K562 (cell line): ENCODE data around the gene ROS1. TPM values are rescaled to one million over a fixed set of nuclear protein-coding genes. Genes with fewer than 3 reads are reported as not detected.

Experiments used
- ATAC-seq: fragments of 200-7000 bp; cut with Tn5 transposase; 3 replicates; pipeline ENCODE4 v1.9.1; 2020; ENCODE audit warnings: moderate library complexity
- BruUV-seq: library from RNA; stranded (reverse); fragments of 400-500 nt; replicated peaks from 2 replicates; lab custom pipeline; 2021; lab: Mats Ljungman, UMichigan
- CTCF ChIA-PET: fragments of 300-600 bp; formaldehyde crosslinking; extraction: SDS; loops from one replicate; lab custom pipeline; 2021; ENCODE audit warnings: low intra/inter-chr PET ratio; lab: Yijun Ruan, JAX
- POLR2A ChIA-PET: fragments of 300-600, 350-650 bp; sonication (Branson Sonifier 250); formaldehyde crosslinking; extraction: SDS; loops from one replicate; lab custom pipeline; 2021; ENCODE audit warnings: antibody characterized with exemption, inconsistent platforms; lab: Yijun Ruan, JAX
- DNase-seq, 4 experiments: peaks; one replicate each; pipeline versions ENCODE4 v3.0.0 to v3.0.0-alpha.2; 2011 to 2018; ENCODE audit warnings: low spot score in 3 of 4, mixed read lengths in 3 of 4; ENCODE audit errors: extremely low read depth in 1 of 4
- FAIRE-seq: peaks from 2 replicates; lab custom pipeline; 2011; peaks lifted over from hg19 to GRCh38; lab: Jason Lieb, UNC
- H2AFZ ChIP-seq: 2 replicates; pipeline ENCODE4 v1.6.0; 2011; ENCODE audit warnings: low read depth, low read length, control low read depth, inconsistent platforms
- H3K27ac ChIP-seq: fragments of 200-600 bp; 3 replicates; pipeline ENCODE4 v1.8.0; 2011; ENCODE audit warnings: low read depth, mild to moderate bottlenecking, control low read depth, inconsistent platforms, low read length, moderate library complexity, mixed read lengths; ENCODE audit errors: extremely low read depth
- H3K27me3 ChIP-seq, 2 experiments: fragments of 300-600 bp in 1 of 2; 2 replicates in 1 of 2; 3 replicates in 1 of 2; pipeline versions ENCODE4 v1.6.0 to v1.8.0; 2011; ENCODE audit warnings: inconsistent platforms in 2 of 2, low read length in 2 of 2, mild to moderate bottlenecking in 1 of 2, mixed read lengths in 1 of 2, moderate library complexity in 1 of 2; ENCODE audit not compliant: control insufficient read depth in 2 of 2, insufficient read depth in 2 of 2
- H3K36me3 ChIP-seq: fragments of 300-600 bp; 3 replicates; pipeline ENCODE4 v1.8.0; 2011; ENCODE audit warnings: mild to moderate bottlenecking, low read length, inconsistent platforms; ENCODE audit not compliant: control insufficient read depth, insufficient read depth
- H3K4me1 ChIP-seq, 2 experiments: fragments of 200-600 bp in 1 of 2; replicated peaks in 1 of 2; 2 replicates in 1 of 2; 3 replicates in 1 of 2; pipeline versions ENCODE4 v1.5.1 to v1.8.0; 2011; ENCODE audit warnings: inconsistent platforms in 2 of 2, low read length in 2 of 2, mild to moderate bottlenecking in 1 of 2, mixed read lengths in 1 of 2, moderate library complexity in 1 of 2; ENCODE audit not compliant: control insufficient read depth in 2 of 2, insufficient read depth in 2 of 2
- H3K4me2 ChIP-seq: 2 replicates; pipeline ENCODE4 v1.6.1; 2011; ENCODE audit warnings: low read length, control low read depth, inconsistent platforms, mixed read lengths; ENCODE audit not compliant: insufficient read depth
- H3K4me3 ChIP-seq: fragments of 200-600 bp; sonication (generic), shearing (Covaris generic); 2 replicates; pipeline ENCODE4 v1.5.1; 2016; ENCODE audit warnings: control low read depth, inconsistent platforms
- H3K79me2 ChIP-seq: fragments of 200-600 bp; 3 replicates; pipeline ENCODE4 v1.8.0; 2011; ENCODE audit warnings: low read length, inconsistent platforms; ENCODE audit not compliant: control insufficient read depth, insufficient read depth
- H3K9ac ChIP-seq, 2 experiments: 2 replicates each; pipeline versions ENCODE4 v1.6.0 to v1.6.1; 2011; ENCODE audit warnings: low read depth in 2 of 2, low read length in 2 of 2, control low read depth in 1 of 2, inconsistent platforms in 1 of 2, mild to moderate bottlenecking in 1 of 2, mixed read lengths in 1 of 2; ENCODE audit not compliant: insufficient read depth in 1 of 2
- H3K9me1 ChIP-seq: one replicate; pipeline ENCODE4 v1.6.0; 2011; ENCODE audit warnings: inconsistent platforms, mild to moderate bottlenecking, low read length, moderate library complexity; ENCODE audit not compliant: control insufficient read depth, insufficient read depth
- H3K9me3 ChIP-seq: replicated peaks from 2 replicates; pipeline ENCODE4 v1.5.1; 2011; ENCODE audit warnings: low read depth, low read length, inconsistent platforms; ENCODE audit not compliant: control insufficient read depth, insufficient read depth
- H4K20me1 ChIP-seq: replicated peaks from 2 replicates; pipeline ENCODE4 v1.6.1; 2011; ENCODE audit warnings: low read length, inconsistent platforms, mixed read lengths; ENCODE audit not compliant: control insufficient read depth, insufficient read depth
- CHAMP1 ChIP-seq: fragments of 450-650 bp; IDR thresholded peaks from 2 replicates; pipeline ENCODE4 v1.6.1; 2016; ENCODE audit warnings: mild to moderate bottlenecking
- CXXC5 ChIP-seq: fragments of 250-450 bp; sonication (Bioruptor Pico); IDR thresholded peaks from 2 replicates; pipeline ENCODE4 v1.8.0; 2022; ENCODE audit warnings: inconsistent platforms, mild to moderate bottlenecking, moderate library complexity
- GATAD2A ChIP-seq: fragments of 450-650 bp; IDR thresholded peaks from 2 replicates; pipeline ENCODE4 v1.6.1; 2017
- GTF2A2 ChIP-seq: IDR thresholded peaks from 2 replicates; pipeline ENCODE4 v1.6.1; 2016; ENCODE audit warnings: mild to moderate bottlenecking, missing genetic modification characterization, missing compliant biosample characterization
- HDGF ChIP-seq: fragments of 450-650 bp; IDR thresholded peaks from 2 replicates; pipeline ENCODE4 v1.6.1; 2016
- HMGN3 ChIP-seq: IDR thresholded peaks from 2 replicates; pipeline ENCODE4 v1.6.1; 2011; ENCODE audit warnings: borderline replicate concordance, low read depth, mild to moderate bottlenecking, mixed read lengths, low read length; ENCODE audit not compliant: insufficient read length; ENCODE audit errors: extremely low read depth
- ILF3 ChIP-seq: fragments of 450-650 bp; IDR thresholded peaks from 2 replicates; pipeline ENCODE4 v1.6.1; 2018; ENCODE audit warnings: antibody characterized with exemption, mild to moderate bottlenecking, moderate library complexity, borderline replicate concordance
- JUND ChIP-seq, 2 experiments: IDR thresholded peaks; 2 replicates in 1 of 2; 3 replicates in 1 of 2; pipeline ENCODE4 v1.6.1; 2011; ENCODE audit warnings: borderline replicate concordance in 2 of 2, low read depth in 2 of 2, low read length in 2 of 2, improper control_type of control experiment in 1 of 2, missing biosample characterization in 1 of 2, missing genetic modification characterization in 1 of 2, missing genetic modification reagents in 1 of 2
- NR1H2 ChIP-seq: sonication (generic); formaldehyde crosslinking; IDR thresholded peaks from 2 replicates; pipeline ENCODE4 v1.4.0; 2020; ENCODE audit warnings: mild to moderate bottlenecking, missing genetic modification reagents
- NR2C1 ChIP-seq, 2 experiments: fragments of 450-650 bp; IDR thresholded peaks; 2 replicates each; pipeline ENCODE4 v1.6.1; 2017; ENCODE audit warnings: mild to moderate bottlenecking in 2 of 2, antibody characterized with exemption in 1 of 2, inconsistent platforms in 1 of 2, missing compliant biosample characterization in 1 of 2, missing genetic modification characterization in 1 of 2
- NUFIP1 ChIP-seq: fragments of 450-650 bp; IDR thresholded peaks from 2 replicates; pipeline ENCODE4 v1.6.1; 2018; ENCODE audit not compliant: partially characterized antibody
- PHF21A ChIP-seq: fragments of 450-650 bp; IDR thresholded peaks from 2 replicates; pipeline ENCODE4 v1.6.1; 2017; ENCODE audit warnings: low read depth, borderline replicate concordance
- PRPF4 ChIP-seq: fragments of 200-400 bp; formaldehyde crosslinking; IDR thresholded peaks from one replicate; pipeline ENCODE4 v1.6.1; 2017; ENCODE audit warnings: low read length, low read depth, mild to moderate bottlenecking; ENCODE audit not compliant: insufficient read depth, poor library complexity, severe bottlenecking
- TEAD4 ChIP-seq, 2 experiments: sonication (generic) in 1 of 2; formaldehyde crosslinking in 1 of 2; IDR thresholded peaks; 2 replicates each; pipeline versions ENCODE4 v1.6.1 to v1.8.0; 2012 to 2022; ENCODE audit warnings: borderline replicate concordance in 1 of 2, inconsistent platforms in 1 of 2, low read length in 1 of 2, mild to moderate bottlenecking in 1 of 2, missing genetic modification reagents in 1 of 2
- TSC22D4 ChIP-seq: fragments of 450-650 bp; IDR thresholded peaks from 2 replicates; pipeline ENCODE4 v1.6.1; 2016; ENCODE audit warnings: missing genetic modification characterization, missing biosample characterization, control low read depth
- XRCC4 ChIP-seq: IDR thresholded peaks from one replicate; pipeline ENCODE4 v1.6.1; 2011; ENCODE audit not compliant: insufficient read depth, insufficient read length; ENCODE audit errors: extremely low read depth
- ZBTB7A ChIP-seq: IDR thresholded peaks from 2 replicates; pipeline ENCODE4 v1.6.1; 2011; ENCODE audit warnings: low read depth, mild to moderate bottlenecking, low read length, moderate library complexity, borderline replicate concordance; ENCODE audit not compliant: control insufficient read depth
- ZC3H11A ChIP-seq: IDR thresholded peaks from 2 replicates; pipeline ENCODE4 v1.6.1; 2012; ENCODE audit warnings: low read depth, low read length, improper control_type of control experiment
- ZNF644 ChIP-seq: fragments of 200-800 bp; sonication (Bioruptor generic); IDR thresholded peaks from 2 replicates; pipeline ENCODE4 v1.6.1; 2016; ENCODE audit warnings: low read depth, missing genetic modification characterization, missing compliant biosample characterization
- WGBS: fragments of 100-300 bp; shearing (Covaris generic); methylation state at CpG from one replicate; pipeline ENCODE4 v1.1.6; 2016; ENCODE audit warnings: low coverage, mixed read lengths; ENCODE audit not compliant: insufficient coverage; ENCODE audit errors: missing lambda C conversion rate; 5-methylcytosine and 5-hydroxymethylcytosine counted together
- in situ Hi-C: fragments of 300-500 bp; cut with MboI; formaldehyde crosslinking; loops from 4 replicates; pipeline ENCODE4 v1.15.0; 2018; ENCODE audit warnings: inconsistent platforms, mixed read lengths
- intact Hi-C: fragments of 100-400 bp; cut with micrococcal nuclease; formaldehyde crosslinking; loops from 2 replicates; pipeline ENCODE4 v1.14.2; 2022
- polyA plus RNA-seq, 8 experiments: library from polyadenylated mRNA; depleted of rRNA in 4 of 8; stranded (reverse) in 5 of 8; unstranded in 3 of 8; fragments of >200 nt; fragmentation: Nextera tagmentation in 2 of 8; fragmentation: Illumina TruSeq in 1 of 8; extraction: Ambion mirVana in 2 of 8; extraction: Trizol in 1 of 8; gene quantifications; 2 replicates each; pipeline versions ENCODE4 v1.2.1 to v1.2.3, GENCODE V29; 2011 to 2014; ENCODE audit warnings: inconsistent platforms in 1 of 8, missing spikeins in 1 of 8
- total RNA-seq, 7 experiments: library from RNA; depleted of rRNA in 6 of 7; stranded (reverse); fragments of >200 nt in 6 of 7; fragmentation: Illumina TruSeq in 2 of 7; extraction: Trizol in 2 of 7; gene quantifications; 2 replicates each; pipeline versions ENCODE4 v1.2.1 to v1.2.3, GENCODE V29; 2011 to 2021; ENCODE audit warnings: low replicate concordance in 1 of 7

ROS1 gene
- total and polyA plus RNA-seq, 9 of the 15 experiments (the other 6 are each of a cell fraction or from before 2014, with no cell fraction given) = under 0.01 to 0.16 (median 0.04) TPM; not detected in 6

- Histone ChIP-seq H3K4me1 (peaks cover 0 to 4% of the 10 kb centered on the region in 2 experiments; a peak in 2 of 5 replicates), H3K27ac (no peak overlapping the region), H3K36me3 (no peaks in the 10 kb centered on the region), H3K79me2 (no peaks in the 10 kb centered on the region), H3K4me2 (peak overlapping the region; percentile 47), H3K9ac (no peak overlapping the region), H3K4me3 (no peak overlapping the region), H3K27me3 (no peaks in the 10 kb centered on the region), H3K9me1 (no peaks in the 10 kb centered on the region), H3K9me3 (no peaks in the 10 kb centered on the region), H2AFZ (peak overlapping the region; percentile 83), H4K20me1 (no peaks in the 10 kb centered on the region)
- POLR2A ChIA-PET = interaction anchor here (0.6 kb wide), 1 partner anchor 264 kb away, joined by 3 read pairs; no protein-coding TSS in a partner anchor
- BruUV-seq = no TSS peak
- FAIRE-seq (no peak), DNase-seq (peak; percentile 37 to 70 (median 62)), ATAC-seq (peak; percentile 95)
- intact Hi-C loops (loop anchor here (5.0 to 10.0 kb wide), 2 partner anchors 213 to 910 kb away; no protein-coding TSS in a partner anchor), in situ Hi-C loops (no loop called here)
- CTCF ChIA-PET = no interaction called here
- 35% methylated on average over 12 of the region's 12 CpGs for WGBS
- TF ChIP-seq NR1H2 (CRISPR knock-in tag) (no peak), TEAD4 (IDR thresholded peaks at IDR 0.05; ENCODE audit: low read length) (peak; percentile 83), TEAD4 (CRISPR knock-in tag; IDR thresholded peaks at IDR 0.05; ENCODE audit: borderline replicate concordance) (no peak), HMGN3 (no peak), ZC3H11A (no peak), CHAMP1 (peak; percentile 44; the same call in 1 of the 2 replicates), GTF2A2 (tag) (no peak), NR2C1 (IDR thresholded peaks at IDR 0.05) (no peak), NR2C1 (tag; IDR thresholded peaks at IDR 0.05) (peak; percentile 35; the same call in 1 of the 2 replicates), ZBTB7A (no peak), PHF21A (no peak), JUND (IDR thresholded peaks at IDR 0.05; ENCODE audit: borderline replicate concordance, low read depth, low read length) (0 out of 2 replicates have a peak, but pooled peaks have one; percentile 15), JUND (tag; IDR thresholded peaks at IDR 0.05; ENCODE audit: borderline replicate concordance, low read depth, low read length) (peak; percentile 18; the same call in 1 of the 3 replicates), TSC22D4 (tag) (no peak), PRPF4 (no peak), NUFIP1 (no peak), GATAD2A (no peak), HDGF (no peak), ZNF644 (tag) (no peak), XRCC4 (no peak), CXXC5 (CRISPR knock-in tag) (peak; percentile 76), ILF3 (no peak)
Observed at GRCh38 chr6:117344444-117345291, 81.1 kb downstream of the ROS1 start.
